ENCODE data around the gene KLRF2.

DNA sequence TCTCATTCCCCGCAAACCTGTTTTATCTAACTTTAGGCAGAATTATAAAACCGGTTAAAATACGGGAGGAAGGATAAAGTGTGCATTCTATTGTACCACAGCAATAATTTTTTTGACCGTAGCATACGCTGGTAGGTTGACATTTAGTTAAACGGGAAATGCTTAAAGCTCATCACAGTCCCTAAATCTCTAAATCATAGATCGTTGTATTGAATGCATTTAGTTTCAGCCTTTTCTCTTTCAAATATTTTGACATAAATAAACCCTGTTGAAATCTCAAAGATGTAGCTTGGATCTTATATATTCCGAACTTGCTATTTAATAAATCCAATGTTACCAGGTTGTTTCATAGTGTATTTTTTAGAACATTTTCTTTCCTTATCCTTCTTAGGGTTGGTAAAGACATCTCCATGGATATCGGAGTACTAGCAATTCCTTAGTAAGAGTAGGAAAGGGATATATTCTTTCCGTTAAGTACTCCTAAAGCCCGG lies 12.9 kb upstream of the KLRF2 start:
- TF ChIP-seq, protein P1, sequence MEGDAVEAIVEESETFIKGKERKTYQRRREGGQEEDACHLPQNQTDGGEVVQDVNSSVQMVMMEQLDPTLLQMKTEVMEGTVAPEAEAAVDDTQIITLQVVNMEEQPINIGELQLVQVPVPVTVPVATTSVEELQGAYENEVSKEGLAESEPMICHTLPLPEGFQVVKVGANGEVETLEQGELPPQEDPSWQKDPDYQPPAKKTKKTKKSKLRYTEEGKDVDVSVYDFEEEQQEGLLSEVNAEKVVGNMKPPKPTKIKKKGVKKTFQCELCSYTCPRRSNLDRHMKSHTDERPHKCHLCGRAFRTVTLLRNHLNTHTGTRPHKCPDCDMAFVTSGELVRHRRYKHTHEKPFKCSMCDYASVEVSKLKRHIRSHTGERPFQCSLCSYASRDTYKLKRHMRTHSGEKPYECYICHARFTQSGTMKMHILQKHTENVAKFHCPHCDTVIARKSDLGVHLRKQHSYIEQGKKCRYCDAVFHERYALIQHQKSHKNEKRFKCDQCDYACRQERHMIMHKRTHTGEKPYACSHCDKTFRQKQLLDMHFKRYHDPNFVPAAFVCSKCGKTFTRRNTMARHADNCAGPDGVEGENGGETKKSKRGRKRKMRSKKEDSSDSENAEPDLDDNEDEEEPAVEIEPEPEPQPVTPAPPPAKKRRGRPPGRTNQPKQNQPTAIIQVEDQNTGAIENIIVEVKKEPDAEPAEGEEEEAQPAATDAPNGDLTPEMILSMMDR (IDR thresholded peaks at IDR 0.05), result no peak
- TF ChIP-seq POLR2A (IDR thresholded peaks at IDR 0.05), result no peak

Data from thyroid gland (tissue), 4 donors.